ENCODE measurements around the gene TYW1B. TPM values are rescaled to one million over a fixed set of nuclear protein-coding genes. Genes with fewer than 3 reads are reported as not detected.
"Not testable (repeated sequence)": the region's sequence is repeated elsewhere in the genome, so short reads cannot be mapped to it uniquely, and the experiment has no call there.

TYW1B gene
- polyA plus RNA-seq, 1 donor: 6.0 TPM

DNA sequence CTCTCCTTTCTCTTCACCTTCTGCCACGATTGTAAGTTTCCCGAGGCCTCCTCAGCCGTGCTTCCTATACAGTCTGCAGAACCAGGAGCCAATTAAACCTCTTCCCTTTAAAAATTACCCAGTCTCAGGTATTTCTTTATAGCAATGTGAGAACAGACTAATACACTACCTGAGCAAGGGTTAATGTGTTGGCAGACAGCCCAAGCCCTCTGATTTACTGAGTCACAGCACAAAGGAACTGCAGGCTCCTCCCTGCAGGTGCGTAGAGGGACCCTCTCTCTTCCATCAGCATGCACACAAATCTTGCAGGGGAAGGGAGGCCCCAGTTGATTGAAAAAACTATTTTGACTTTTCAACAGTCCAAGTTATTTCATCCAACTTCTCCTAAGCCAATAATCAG is 271.3 kb downstream of the TYW1B start:
- DNase-seq (ENCODE audit: low read depth): not testable (repeated sequence)

DNA sequence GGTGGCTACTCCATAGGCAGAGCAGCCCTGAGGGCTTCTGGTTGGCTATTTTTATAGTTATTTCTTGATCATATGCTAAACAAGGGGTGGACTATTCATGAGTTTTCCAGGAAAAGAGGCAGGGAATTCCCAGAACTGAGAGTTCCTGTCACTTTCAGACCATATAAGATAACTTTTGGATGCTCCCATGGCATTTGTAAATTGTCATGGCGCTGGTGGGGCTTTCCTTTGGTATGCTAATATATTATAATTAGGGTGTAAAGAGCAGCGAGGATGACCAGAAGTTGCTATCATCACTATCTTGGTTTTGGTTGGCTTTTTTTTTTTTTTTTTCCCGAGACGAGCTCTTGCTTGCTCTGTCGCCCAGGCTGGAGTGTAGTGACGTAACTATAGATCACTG is 272.8 kb downstream of the TYW1B start:
- DNase-seq (ENCODE audit: low read depth): not testable (repeated sequence)

DNA sequence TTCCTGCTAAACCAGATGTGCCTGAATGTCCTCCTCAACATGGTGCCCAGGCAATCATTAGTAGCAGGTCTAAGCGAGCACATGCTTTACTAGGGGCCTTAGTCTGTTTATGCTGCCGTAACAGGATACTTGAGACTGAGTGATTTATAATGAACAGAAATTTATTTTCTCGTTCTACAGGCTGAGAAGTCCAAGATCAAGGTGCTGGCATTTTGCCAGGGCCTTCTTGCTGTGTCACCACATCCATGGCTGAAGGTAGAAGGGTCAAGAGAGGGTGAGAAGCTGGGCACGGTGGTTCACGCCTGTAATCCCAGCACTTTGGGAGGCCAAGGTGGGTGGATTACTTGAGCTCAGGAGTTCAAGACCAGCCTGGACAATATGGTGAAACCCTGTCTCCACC is 273.6 kb downstream of the TYW1B start:
- DNase-seq (ENCODE audit: low read depth): not testable (repeated sequence)

DNA sequence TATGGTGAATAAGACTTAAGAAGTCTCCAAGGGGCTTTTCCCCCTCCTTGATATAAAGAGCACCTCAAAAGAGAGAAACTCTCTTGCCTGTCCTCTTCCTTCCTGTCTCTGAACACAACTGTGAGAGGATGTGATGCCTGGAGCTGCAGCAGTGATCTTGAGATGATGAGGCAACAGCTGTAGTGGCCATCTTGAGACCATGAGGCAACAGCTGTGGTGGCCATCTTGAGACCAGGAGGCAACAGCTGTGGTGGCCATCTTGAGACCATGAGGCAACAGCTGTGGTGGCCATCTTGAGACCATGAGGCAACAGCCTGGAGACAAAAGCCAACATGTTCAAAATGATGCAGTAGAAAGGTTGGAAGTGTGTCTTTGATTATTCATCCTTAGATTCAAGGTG is 277.5 kb downstream of the TYW1B start:
- DNase-seq (ENCODE audit: low read depth): not testable (repeated sequence)

DNA sequence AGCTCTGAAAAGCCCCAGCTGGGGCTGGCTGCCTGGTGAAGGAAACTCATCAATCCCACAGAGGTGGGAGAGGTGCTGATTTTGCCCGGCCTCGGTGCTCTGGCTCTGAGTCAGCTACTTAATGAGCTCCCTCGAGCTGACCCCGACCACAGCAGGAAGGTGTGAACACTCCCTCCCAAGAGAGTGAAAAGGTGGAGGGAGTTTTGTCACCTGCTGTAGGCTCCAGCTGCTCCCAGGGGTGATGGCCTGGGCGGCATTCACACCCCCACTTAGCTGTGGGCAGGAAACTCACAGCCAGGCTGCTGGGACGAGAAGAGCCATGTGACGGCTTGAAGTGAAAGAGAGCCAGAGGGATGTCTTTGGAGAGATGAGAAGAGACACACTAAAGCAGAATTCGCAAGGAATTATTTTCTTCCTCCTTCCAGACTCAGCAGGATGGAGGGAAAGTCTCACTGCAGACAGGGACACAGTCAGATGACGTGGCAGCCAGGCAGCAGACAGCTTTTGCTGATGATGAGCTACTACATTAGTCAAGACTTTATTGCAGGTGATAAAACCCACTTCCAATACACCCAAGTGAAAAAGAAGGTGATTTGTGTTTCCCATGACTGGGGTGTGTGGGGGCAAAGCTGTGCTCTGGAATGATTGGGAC is 281.3 kb downstream of the TYW1B start:
- DNase-seq (ENCODE audit: low read depth): not testable (repeated sequence)

DNA sequence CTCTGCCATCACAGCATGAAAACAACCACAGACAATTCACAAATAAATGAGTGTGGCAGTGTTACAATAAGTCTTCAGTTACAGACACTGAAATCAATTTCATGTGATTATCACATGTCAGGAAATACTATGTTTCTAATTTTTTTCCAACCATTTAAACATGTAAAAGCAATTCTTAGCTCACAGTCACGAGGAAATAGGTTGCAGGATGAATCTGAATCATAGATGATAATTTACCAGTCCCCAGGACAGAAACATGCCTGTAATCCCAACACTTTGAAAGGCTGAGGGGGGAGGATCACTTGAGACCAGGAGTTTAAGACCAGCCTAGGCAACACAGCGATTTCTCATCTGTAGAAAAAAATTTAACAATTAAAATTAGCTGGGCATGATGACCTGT is 283.5 kb downstream of the TYW1B start:
- not testable (repeated sequence) for DNase-seq (ENCODE audit: low read depth)

DNA sequence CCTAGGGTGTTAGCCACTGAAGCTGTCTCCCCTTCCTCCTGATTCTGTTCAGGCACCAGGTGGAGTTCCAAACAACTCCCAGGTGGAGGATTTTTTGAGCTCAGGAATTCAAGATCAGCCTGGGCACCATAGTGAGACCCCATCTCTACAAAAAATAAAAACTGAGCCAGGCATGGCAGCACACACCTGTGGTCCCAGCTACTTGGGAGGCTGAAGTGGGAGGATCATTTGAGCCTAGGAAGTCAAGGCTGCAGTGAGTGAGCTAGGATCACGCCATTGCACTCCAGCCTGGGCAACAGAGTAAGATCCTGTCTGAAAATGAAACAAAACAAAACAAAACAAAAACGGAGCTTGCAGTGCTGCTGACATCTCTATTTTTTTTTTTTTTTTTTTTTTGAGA is 287.1 kb downstream of the TYW1B start:
- DNase-seq (ENCODE audit: low read depth): no peak

DNA sequence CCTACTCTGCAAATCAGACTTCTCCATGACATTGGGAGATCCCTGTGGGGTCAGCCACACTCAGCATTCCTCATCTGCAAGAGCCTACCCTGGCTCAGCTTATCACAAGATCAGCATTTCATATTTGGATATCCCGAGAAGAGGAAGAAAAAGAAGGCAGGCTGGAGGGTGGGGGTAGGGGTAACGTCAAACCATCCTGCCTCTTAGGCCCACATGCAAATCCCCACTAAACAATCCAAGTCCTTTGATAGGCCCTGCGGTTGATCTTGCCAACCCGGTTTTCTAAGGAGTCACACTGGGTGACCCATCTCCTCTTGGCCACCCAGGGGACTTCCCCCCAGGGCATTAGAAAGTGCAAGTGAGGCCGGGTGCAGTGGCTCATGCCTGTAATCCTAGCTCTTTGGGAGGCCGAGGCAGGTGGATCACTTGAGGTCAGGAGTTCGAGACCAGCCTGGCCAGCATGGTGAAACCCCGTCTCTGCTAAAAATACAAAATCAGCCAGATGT is 287.8 kb downstream of the TYW1B start:
- no peak for DNase-seq (ENCODE audit: low read depth)

DNA sequence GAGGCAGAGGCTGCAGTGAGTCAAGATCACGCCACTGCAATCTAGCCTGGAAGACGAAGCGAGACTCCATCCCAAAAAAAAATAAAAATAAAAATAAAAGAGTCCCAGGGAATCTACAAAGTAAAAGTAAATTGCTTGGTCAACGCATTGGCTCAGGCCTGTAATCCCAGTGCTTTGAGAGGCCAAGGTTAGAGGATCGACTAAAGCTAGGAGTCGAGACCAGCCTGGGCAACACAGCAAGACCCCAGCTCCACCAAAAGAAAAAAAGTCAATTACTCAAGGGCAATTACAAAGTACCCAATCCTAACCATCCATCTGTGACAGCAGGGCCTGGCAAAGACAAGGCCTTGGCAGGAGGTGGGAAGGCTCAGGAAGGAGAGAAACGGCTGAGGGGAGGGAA is 288.3 kb downstream of the TYW1B start:
- DNase-seq (ENCODE audit: low read depth): no peak

DNA sequence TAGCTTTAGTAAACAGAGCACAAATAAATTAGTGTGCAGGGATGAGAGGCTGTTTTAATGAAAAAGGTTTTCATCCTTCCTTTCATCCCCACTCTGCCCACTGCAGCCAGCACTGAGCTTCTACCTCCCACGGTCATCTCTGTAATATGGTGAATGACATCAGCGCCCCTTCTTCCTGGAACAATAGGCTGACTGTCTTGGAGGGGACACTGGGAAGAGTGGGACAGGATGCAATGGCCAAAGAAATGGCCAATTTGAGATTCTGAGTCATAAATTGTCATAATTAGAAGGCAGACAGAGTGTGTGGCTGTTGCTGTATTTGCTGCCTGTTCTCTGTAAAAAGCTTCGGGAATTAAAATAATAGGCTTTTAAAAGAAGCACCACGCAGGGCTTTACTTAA is 289.1 kb downstream of the TYW1B start:
- no peak for DNase-seq (ENCODE audit: low read depth)

DNA sequence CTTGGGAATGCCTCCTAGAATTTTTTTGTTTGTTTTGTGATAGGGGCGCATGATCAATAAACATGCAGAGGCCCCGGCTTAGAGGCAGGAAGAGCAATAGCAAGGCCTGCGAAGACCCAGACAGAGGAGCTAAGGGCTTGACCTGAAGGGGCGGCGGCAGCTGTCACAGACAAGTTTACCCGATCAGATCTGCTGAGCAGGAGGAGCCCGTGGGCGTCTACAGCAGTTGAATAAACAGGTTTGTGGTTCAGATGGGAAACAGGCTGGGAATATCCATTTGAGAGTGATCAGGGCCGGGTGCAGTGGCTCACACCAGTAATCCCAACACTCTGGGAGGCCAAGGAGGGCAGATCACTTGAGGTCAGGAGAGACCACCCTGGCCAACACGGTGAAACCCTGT is 289.9 kb downstream of the TYW1B start:
- DNase-seq (ENCODE audit: low read depth): no peak

DNA sequence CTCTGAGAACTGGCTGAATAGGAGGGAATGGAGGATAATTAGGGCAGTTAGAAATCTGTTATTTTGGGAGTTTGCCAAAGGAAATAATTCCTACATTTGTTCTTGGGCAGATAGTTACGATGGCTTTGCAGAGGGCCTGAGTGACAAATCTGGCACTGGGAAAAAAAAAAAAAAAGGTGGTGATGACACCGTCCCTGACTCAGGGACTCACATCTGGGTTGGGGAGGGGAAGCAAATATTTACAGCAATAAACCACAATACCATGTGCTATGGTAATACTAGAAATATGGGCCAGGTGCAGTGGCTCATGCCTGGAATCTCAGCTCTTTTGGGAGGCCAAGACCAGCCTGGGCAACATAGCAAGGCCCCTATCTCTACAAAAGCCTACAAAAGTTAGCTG is 292.0 kb downstream of the TYW1B start:
- not testable (repeated sequence) for DNase-seq (ENCODE audit: low read depth)

DNA sequence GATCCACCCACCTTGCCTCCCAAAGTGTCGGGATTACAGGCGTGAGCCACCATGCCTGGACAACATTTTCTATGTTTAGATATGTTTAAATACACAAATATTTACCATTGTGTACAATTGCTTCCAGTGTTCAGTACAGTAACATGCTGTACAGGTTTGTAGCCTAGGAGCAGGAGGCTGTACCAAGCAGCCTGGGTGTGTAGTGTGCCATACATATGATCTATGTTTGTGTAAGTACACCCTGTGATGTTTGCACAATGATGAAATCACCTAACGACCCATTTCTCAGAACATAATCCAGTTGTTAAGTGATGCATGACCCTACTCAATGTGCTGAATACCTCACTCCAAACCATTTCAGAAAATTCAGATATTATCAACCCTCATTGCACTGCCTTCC is 297.0 kb downstream of the TYW1B start:
- DNase-seq (ENCODE audit: low read depth): not testable (repeated sequence)

Other genes starting within 250 kb of the TYW1B start
- 29.2 TPM for gene POM121, start 96.9 kb upstream of the TYW1B start, polyA plus RNA-seq (ENCODE audit: insufficient read length)
- gene TRIM74, start 141.3 kb upstream of the TYW1B start, polyA plus RNA-seq (ENCODE audit: insufficient read length): 1.5 TPM
- gene SPDYE8, start 201.6 kb upstream of the TYW1B start, polyA plus RNA-seq (ENCODE audit: insufficient read length): 0.20 TPM
- 0.20 TPM for gene SPDYE11, start 229.7 kb upstream of the TYW1B start, polyA plus RNA-seq (ENCODE audit: insufficient read length)

Data from forelimb muscle (tissue), 1 donor.